ENCODE results near the gene CFAP43.

CFAP43 gene

GRCh38 chr10:104127411-104127810 is 104.8 kb downstream of the CFAP43 start:
- peak; percentile 3 to 10 for DNase-seq

DNA sequence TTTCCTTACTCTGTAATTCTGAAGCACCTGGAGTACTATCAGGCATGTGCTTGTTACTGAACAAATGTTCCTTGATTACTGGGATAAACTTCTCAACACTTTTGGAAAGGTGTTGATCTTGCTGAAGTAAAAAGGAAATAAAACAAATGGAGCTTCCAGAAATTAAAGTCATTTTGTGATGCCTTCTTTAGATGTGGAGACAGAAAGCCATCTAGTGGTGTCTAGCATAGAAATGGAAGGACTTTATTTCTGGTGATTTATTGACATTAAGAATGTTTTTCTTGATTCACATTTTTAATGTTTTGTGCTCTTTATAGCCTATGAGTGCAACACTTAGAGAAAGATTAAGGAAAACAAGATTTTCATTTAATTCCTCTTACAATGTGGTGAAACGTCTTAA is 108.8 kb downstream of the CFAP43 start:
- DNase-seq, result peak in 1 of 2 donors; percentile 21

DNA sequence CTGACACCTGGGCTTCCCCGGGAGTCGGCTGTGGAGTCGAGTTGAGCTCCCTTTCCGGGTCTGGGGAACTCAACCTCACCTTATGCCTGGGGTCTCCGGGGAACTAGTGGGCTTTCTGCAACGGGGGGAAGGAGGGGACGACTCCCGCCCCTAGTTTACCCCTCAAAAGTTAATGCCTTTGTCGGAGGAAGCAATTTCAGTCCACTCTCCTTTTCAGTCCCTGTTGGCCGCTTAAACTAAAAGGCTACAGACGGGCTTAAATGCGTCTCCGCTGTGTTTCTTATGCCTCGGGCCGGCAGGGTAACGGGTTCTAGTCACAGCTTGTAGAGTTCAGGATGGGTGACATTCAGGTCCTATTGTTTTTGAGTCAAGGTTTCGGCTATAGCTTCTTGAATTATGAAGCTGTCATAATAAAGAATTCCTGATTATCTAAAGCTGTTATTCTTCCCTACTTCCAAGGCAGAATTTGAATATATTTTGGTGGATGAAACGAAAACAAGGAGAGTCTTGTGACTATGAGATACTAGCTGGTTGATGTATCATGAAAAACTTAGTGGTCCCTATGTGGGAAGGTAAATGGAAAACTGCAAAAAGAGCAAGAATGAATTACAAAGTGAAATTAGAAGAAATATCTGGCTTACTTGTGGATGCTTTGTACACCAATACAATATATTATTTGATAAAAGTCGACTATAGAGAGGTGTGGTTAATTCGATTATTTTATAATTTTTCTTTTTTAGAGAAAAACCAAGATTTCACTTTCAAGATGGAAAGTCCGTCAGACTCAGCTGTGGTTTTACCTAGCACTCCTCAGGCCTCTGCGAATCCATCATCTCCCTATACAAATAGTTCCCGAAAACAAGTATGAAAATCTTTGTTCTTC is 109.7 kb downstream of the CFAP43 start:
- no peak for DNase-seq

- DNase-seq, result peak; percentile 100
Measured at GRCh38 chr10:104121485-104122224, 110.5 kb downstream of the CFAP43 start, which contains the start of gene SFR1. Gene SFR1, plus strand, starts transcription at chr10:104122171. Its CDS starts 13 bp downstream, at chr10:104122184.

- peak; percentile 92 to 95 for DNase-seq
Measured at GRCh38 chr10:104120903-104121484, 111.2 kb downstream of the CFAP43 start.

DNA sequence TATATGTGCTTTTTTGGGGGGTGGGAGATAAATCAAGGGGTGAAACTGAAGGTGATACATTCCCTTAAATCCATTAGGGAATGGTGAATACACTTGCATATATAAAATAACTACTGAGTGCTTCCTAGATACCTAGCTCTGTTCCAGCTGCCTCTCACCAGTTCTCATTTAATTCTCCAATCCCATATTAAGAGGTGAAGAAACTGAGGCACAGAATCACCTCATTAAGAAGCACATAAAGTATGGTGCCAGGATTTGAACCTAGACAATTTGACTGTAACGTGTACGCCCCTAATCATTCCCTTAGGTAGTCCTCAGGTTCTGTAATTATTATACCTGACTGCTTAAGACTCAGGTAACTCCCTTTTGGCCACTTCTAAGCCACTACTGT is 111.7 kb downstream of the CFAP43 start:
- no peak for DNase-seq

GRCh38 chr10:104119996-104120395 is 112.2 kb downstream of the CFAP43 start:
- DNase-seq, result no peak

- no peak for DNase-seq
Measured at GRCh38 chr10:104117839-104118323, 114.3 kb downstream of the CFAP43 start.

DNA sequence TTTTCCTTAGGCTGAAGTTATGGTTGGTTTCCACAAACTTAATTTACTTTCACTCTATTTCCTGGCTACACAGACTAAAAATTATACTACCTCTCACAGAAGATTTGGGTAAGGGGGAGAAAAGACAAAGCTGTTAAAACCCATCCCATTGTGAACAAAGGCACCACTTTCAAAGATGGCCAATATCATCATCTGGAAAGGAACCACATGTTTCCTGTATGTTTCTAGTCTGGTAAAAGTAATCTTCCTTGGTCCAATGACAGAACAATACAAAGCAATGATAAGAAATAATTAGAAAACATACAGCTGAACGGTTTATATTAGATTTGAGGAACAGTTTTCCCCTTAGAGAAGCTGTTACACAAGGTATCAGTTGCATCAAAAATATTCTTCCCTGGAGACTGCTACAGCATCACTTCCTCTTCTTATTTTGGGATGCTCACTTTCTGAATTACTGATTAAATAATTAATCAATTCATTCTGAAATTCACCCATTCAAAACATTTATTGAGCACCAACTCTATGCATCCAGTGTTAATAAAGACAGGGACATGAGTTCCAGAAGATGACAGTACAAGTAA is 118.7 kb downstream of the CFAP43 start:
- no peak for DNase-seq

- no peak for DNase-seq
Measured at GRCh38 chr10:104109908-104110662, 122.1 kb downstream of the CFAP43 start.

DNA sequence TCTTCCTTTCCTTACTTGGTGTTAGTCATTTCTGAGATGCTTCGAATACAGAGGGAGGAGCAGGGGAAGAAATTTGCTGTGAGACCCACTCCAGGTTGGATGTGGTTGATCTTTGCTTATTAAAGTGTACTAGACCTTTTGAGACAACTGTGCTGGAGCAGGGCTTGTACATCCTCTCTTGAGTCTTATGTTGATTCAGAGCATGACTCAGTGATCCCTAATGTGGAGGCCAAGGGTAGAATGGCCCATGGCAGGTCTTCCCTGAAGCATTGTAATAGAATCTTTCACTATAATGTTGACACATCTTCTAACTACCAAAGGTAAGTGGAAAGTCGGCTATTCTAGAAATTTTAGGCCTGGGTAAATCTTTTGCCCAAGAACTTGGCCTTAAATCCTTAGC is 127.2 kb downstream of the CFAP43 start:
- DNase-seq, result no peak

- DNase-seq, result no peak
Measured at GRCh38 chr10:104104418-104104817, 127.7 kb downstream of the CFAP43 start.

DNA sequence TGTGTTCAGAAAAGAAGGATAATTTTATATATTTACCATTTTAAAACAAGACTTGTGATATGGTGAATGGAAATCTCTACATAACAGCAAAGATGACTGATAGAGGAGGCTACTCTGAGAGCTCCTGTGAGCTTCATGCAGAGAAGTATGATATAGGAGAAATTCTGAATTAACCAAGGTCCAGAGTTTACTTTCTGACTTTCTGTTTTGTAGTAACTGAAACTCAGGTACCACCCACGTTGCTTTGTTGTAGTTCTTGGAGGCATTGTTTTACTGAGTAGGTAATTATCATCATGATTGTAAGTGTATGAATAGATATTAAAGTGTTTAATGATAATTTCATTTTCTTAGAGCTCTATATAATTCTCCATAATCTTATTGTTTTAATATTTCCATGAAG is 128.2 kb downstream of the CFAP43 start:
- DNase-seq, result no peak

DNA sequence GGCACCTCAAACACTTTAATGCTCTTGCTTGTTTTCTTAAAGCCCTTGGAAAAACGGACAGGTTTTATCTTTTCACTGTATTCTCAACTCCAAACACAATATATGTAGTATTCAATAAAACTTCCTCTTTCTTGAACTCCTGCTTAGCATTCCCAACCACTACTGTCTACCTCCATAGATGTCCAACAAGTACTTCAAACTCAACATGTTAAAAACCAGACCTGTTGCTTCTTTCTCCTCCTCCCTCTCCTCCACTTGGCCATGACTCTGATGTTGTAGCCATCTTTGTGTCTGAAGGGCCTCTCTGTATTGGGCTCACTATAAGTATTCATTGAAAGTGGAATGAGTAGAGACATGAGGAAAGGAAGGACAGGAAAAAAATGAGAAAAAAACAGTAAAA is 130.3 kb downstream of the CFAP43 start:
- DNase-seq, result no peak

- DNase-seq, result no peak
Measured at GRCh38 chr10:104100795-104101194, 131.4 kb downstream of the CFAP43 start.

DNA sequence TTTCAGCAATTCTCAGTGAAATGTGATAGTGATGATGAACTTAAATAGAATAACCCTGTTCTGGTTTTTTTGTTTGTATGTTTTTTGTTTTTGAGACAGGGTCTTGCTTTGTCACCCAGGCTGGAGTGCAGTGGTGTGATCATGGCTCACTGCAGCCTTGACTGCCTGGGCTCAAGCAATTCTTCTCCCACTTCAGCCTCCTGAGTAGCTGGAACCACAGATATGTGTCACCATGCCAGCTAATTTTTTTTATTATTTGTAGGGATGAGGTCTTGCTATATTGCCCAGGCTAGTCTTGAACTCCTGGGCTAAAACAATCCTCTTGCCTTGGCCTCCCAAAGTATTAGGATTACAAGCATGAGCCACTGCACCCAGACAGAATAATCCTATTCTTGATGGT is 132.2 kb downstream of the CFAP43 start:
- DNase-seq, result no peak

GRCh38 chr10:104099269-104099668 is 132.9 kb downstream of the CFAP43 start:
- no peak for DNase-seq

- no peak for DNase-seq
Measured at GRCh38 chr10:104098358-104098925, 133.7 kb downstream of the CFAP43 start.

DNA sequence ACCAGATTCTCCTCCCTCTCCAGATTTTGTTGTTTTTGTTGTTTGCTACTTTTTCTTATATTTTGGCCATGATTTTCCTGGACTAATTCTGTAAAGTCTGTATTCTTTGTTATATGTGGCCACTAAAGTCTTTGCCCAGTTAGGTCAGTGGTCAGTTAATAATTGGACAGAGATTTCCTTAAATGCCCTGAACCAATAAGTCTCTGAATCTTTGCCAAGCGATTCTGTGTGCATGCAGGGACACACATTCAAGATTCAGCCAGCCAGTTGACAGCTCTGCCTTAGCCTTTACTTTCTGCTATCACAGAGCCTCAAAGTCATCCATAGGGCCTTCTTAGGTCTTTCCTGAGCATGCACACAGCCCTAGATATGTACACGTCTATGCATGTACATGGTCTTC is 135.5 kb downstream of the CFAP43 start:
- DNase-seq, result no peak

DNA sequence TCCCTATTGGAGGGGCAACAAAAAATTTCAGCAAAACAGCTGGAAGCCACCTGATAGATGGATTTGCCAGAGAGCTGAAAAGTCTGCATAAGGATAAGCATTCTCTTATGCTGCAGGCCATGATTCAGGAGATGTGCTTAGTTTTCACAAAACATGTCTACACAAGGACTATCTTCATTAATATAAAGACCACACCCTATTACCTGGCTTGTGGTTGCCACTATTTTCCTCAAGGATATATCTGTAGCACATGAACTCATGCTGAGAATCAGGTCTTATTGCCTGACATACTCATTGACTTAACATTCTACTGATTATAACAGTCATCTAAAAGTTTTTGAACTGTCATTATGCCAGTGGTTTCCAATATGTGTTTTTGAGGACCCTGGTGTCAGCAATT is 139.4 kb downstream of the CFAP43 start:
- DNase-seq, result no peak

GRCh38 chr10:104090611-104091010 is 141.6 kb downstream of the CFAP43 start:
- DNase-seq, result no peak

DNA sequence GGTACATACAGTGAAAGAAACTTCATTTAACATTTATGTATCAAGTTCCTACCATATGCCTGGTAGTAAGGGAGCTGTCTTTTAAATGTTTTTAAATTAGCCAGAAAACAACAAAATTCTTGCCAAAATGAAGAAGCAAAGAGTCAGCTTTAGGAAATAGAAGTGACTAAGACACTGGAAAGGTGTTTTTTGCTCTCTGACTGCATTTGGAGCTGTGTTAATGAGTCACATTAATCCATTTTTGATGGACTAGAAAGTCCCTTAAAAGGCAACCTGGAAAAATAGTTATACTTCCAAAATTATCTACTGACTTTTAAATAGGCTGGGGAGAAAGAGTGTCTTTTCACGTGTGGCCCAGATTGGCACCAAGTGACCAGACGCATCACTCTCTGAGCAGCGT is 142.5 kb downstream of the CFAP43 start:
- DNase-seq, result no peak

All from CD4-positive, alpha-beta T cell treated with Interleukin-1 beta for 1 hour (primary cell).